ENCODE data around the gene C13orf46. TPM values are rescaled to one million over a fixed set of nuclear protein-coding genes. Genes with fewer than 3 reads are reported as not detected.

Gene C13orf46
- total and polyA plus RNA-seq, 2 experiments from 2014 or later = 0.20 to 0.23 TPM

DNA sequence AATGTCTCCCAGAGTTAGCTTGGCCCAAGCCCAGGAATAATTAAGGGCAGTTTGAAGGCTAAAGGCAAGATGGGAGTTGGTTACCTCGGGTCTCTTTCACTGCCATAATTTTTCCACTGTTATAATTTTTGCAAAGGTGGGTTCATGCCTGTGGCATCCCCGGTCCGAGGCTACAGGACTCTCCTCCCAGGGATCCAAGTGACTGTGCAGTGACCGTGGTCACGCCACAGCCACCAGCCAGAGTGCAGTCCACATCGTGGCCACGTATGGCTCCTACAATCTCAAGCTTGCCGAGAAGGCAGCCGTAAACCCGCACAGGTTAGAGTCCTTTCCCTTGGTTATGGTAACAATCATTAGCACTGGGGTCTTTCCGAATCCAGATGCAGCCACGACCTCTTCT lies 36.8 kb downstream of the C13orf46 start:
- Histone ChIP-seq H3K9me2 (replicated peaks; ENCODE audit: insufficient read depth) (no peaks in the 10 kb centered on the region), H2AFZ (no peak overlapping the region), H3K9me3 (ENCODE audit: low read depth) (no peaks in the 10 kb centered on the region), H3K4me2 (no peak overlapping the region), H3K27me3 (no peaks in the 10 kb centered on the region), H3K36me3 (replicated peaks; ENCODE audit: insufficient read depth, low read depth) (no peaks in the 10 kb centered on the region), H3K79me2 (no peaks in the 10 kb centered on the region), H3K4me1 (ENCODE audit: insufficient read depth) (peaks cover 29% of the 10 kb centered on the region), H4K20me1 (ENCODE audit: insufficient read depth, poor library complexity, severe bottlenecking) (no peaks in the 10 kb centered on the region), H3K4me3 (no peak overlapping the region), H3K27ac (no peak overlapping the region)
- 87% methylated on average over 12 of the region's 12 CpGs for WGBS (ENCODE audit: low lambda C conversion rate, missing lambda C conversion rate)
- DNase-seq (ENCODE audit: low spot score) = no peak
- TF ChIP-seq, protein P1, sequence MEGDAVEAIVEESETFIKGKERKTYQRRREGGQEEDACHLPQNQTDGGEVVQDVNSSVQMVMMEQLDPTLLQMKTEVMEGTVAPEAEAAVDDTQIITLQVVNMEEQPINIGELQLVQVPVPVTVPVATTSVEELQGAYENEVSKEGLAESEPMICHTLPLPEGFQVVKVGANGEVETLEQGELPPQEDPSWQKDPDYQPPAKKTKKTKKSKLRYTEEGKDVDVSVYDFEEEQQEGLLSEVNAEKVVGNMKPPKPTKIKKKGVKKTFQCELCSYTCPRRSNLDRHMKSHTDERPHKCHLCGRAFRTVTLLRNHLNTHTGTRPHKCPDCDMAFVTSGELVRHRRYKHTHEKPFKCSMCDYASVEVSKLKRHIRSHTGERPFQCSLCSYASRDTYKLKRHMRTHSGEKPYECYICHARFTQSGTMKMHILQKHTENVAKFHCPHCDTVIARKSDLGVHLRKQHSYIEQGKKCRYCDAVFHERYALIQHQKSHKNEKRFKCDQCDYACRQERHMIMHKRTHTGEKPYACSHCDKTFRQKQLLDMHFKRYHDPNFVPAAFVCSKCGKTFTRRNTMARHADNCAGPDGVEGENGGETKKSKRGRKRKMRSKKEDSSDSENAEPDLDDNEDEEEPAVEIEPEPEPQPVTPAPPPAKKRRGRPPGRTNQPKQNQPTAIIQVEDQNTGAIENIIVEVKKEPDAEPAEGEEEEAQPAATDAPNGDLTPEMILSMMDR (IDR thresholded peaks at IDR 0.05; ENCODE audit: poor library complexity) = no peak
- no peak for TF ChIP-seq EZH2phosphoT487 (IDR thresholded peaks at IDR 0.05; ENCODE audit: low read depth, severe bottlenecking, unreplicated experiment)
- no peak for TF ChIP-seq EZH2 (IDR thresholded peaks at IDR 0.05; ENCODE audit: borderline replicate concordance)

DNA sequence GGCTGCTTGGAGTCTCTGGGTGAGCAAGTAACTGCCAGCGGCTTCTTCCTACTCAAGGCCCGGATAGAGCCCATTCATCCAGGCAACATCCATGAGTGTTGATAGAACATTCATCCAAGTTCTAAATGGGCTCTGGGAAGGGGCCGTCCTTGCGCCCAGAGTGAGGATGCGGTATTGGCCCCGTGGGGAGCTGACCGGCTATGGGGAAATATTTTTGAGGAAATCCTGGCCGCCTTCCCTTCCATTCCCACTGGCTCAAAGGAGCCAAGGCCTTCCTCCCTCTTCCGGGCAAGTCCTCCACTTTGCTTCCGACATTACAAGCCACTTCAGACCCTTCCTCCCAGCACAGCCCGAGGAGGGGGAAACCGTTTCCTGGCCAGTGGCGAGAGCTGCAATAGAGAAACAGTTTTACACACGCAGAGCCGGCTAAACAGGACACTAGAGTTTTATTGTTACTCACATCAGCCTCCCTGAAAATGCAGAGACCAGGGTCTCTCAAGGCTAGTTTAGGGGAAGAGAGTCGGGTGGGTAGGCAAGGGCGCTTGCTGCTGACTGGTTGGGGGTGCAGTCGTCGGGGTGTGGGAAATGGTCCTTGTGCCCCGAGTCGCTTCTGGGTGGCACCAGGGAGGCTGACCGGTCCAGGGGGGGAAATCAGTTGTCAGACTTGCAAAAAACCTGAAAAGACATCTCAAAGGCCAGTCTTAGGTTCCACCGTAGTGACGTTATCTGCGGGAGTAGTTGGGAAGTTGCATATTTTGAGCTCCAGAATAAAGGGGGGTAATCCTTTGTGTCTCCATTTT lies 37.5 kb downstream of the C13orf46 start:
- TF ChIP-seq, protein P1 (IDR thresholded peaks at IDR 0.05; ENCODE audit: poor library complexity) = no peak
- TF ChIP-seq EZH2phosphoT487 (IDR thresholded peaks at IDR 0.05; ENCODE audit: low read depth, severe bottlenecking, unreplicated experiment) (no peak), EZH2 (IDR thresholded peaks at IDR 0.05; ENCODE audit: borderline replicate concordance) (no peak)
- Histone ChIP-seq H3K9me3 (ENCODE audit: low read depth) (no peaks in the 10 kb centered on the region), H4K20me1 (ENCODE audit: insufficient read depth, poor library complexity, severe bottlenecking) (no peaks in the 10 kb centered on the region), H3K4me2 (no peak overlapping the region), H3K27ac (no peak overlapping the region), H2AFZ (no peak overlapping the region), H3K36me3 (replicated peaks; ENCODE audit: insufficient read depth, low read depth) (no peaks in the 10 kb centered on the region), H3K4me1 (ENCODE audit: insufficient read depth) (peaks cover 29% of the 10 kb centered on the region), H3K79me2 (no peaks in the 10 kb centered on the region), H3K27me3 (no peaks in the 10 kb centered on the region), H3K9me2 (replicated peaks; ENCODE audit: insufficient read depth) (no peaks in the 10 kb centered on the region), H3K4me3 (no peak overlapping the region)
- no peak for DNase-seq (ENCODE audit: low spot score)
- 95% methylated on average over 25 of the region's 25 CpGs for WGBS (ENCODE audit: low lambda C conversion rate, missing lambda C conversion rate)

DNA sequence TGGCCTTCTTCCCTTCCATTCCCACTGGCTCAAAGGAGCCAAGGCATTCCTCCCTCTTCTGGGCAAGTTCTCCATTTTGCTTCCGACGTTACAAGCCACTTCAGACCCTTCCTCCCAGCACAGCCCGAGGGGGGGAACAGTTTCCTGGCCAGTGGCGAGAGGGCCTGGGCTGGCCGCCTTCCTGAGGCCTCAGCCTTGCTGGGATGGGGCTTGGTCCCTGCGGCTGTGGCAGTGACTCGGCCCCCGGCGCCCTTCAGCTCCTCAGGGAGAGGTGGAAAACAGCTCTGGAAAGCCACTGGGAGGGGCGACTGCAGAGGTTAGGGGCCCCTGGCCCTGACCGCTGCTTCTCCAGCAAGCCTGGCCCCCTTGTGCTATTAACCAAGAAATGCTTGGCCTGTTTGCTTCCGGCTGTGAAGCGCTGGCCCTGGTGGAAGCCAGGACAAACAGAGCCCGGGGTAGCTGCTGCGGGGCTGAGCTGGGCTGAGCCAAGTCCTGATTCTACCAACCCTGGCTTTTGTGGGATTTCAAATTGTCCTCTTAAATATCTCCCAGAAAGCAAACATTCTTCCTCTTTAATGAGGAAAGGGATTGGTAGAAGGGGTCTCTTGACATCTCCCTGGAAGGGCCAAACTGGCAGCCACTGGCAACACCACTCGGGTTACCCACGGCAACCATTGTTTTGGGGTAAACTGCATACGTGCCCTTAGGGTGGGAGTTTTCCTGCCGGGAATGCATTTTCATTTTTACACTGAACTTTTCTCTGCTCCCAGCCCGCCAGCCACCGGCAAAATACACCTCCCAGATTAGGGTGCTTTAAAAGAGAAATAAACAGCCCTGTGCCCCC lies 38.7 kb downstream of the C13orf46 start:
- TF ChIP-seq, protein P1 (IDR thresholded peaks at IDR 0.05; ENCODE audit: poor library complexity) = no peak
- no peak for TF ChIP-seq EZH2phosphoT487 (IDR thresholded peaks at IDR 0.05; ENCODE audit: low read depth, severe bottlenecking, unreplicated experiment)
- TF ChIP-seq EZH2 (IDR thresholded peaks at IDR 0.05; ENCODE audit: borderline replicate concordance) = no peak
- DNase-seq (ENCODE audit: low spot score) = no peak
- no peaks in the 10 kb centered on the region for H3K79me2 ChIP-seq
- WGBS (ENCODE audit: low lambda C conversion rate, missing lambda C conversion rate) = 54% methylated on average over 21 of the region's 21 CpGs
- no peaks in the 10 kb centered on the region for H3K27me3 ChIP-seq
- H4K20me1 ChIP-seq (ENCODE audit: insufficient read depth, poor library complexity, severe bottlenecking) = no peaks in the 10 kb centered on the region
- H3K9me2 ChIP-seq (replicated peaks; ENCODE audit: insufficient read depth) = no peaks in the 10 kb centered on the region
- no peak overlapping the region for H3K4me3 ChIP-seq
- H3K4me2 ChIP-seq = no peak overlapping the region
- no peaks in the 10 kb centered on the region for H3K36me3 ChIP-seq (replicated peaks; ENCODE audit: insufficient read depth, low read depth)
- H2AFZ ChIP-seq = no peak overlapping the region
- no peak overlapping the region for H3K27ac ChIP-seq
- H3K9me3 ChIP-seq (ENCODE audit: low read depth) = no peaks in the 10 kb centered on the region
- peaks cover 29% of the 10 kb centered on the region for H3K4me1 ChIP-seq (ENCODE audit: insufficient read depth)
